ENCODE data around the gene SETD1B.
"Not testable (repeated sequence)": the region's sequence is repeated elsewhere in the genome, so short reads cannot be mapped to it uniquely, and the experiment has no call there.

Gene SETD1B

GRCh38 chr12:121860699-121861098, 56.9 kb downstream of the SETD1B start:
- not testable (repeated sequence) for DNase-seq

- peak; percentile 26 for DNase-seq
These were observed 57.9 kb downstream of the SETD1B start for GRCh38 chr12:121861636-121862254.

- DNase-seq: no peak
These were observed 62.5 kb downstream of the SETD1B start for GRCh38 chr12:121866331-121866730.

- DNase-seq: not testable (repeated sequence)
These were observed 65.4 kb downstream of the SETD1B start for GRCh38 chr12:121869229-121869628.

- peak; percentile 45 for DNase-seq
These were observed 67.7 kb downstream of the SETD1B start for GRCh38 chr12:121871467-121871866.

- no peak for DNase-seq
These were observed 68.9 kb downstream of the SETD1B start for GRCh38 chr12:121872546-121873215.

GRCh38 chr12:121873216-121873569, 69.4 kb downstream of the SETD1B start:
- no peak for DNase-seq

- DNase-seq: no peak
These were observed 70.3 kb downstream of the SETD1B start for GRCh38 chr12:121874071-121874470.

- no peak for DNase-seq
These were observed 71.8 kb downstream of the SETD1B start for GRCh38 chr12:121875582-121875981.

- not testable (repeated sequence) for DNase-seq
These were observed 72.3 kb downstream of the SETD1B start for GRCh38 chr12:121876080-121876447.
